Right atrium auricular region (tissue), 2 donors: Measurements from ENCODE around the gene IL23R. TPM values are rescaled to one million over a fixed set of nuclear protein-coding genes. Genes with fewer than 3 reads are reported as not detected.

Experiments used
- DNase-seq: peaks from one replicate; pipeline ENCODE4 v3.0.0-alpha.2; 2019; ENCODE audit warnings: low spot score
- H3K27ac ChIP-seq, 2 donors: fragments of 200-600 bp; sonication (generic); 1 replicate in 1 of 2; 2 replicates in 1 of 2; pipeline ENCODE4 v1.5.1; 2016 to 2019
- H3K27me3 ChIP-seq, 2 donors: fragments of 200-600 bp; sonication (generic); one replicate each; pipeline versions ENCODE4 v1.5.1 to v1.6.0; 2017 to 2019
- H3K36me3 ChIP-seq: fragments of 200-600 bp; sonication (generic); one replicate; pipeline ENCODE4 v1.5.1; 2016
- H3K4me1 ChIP-seq, 2 donors: fragments of 200-600 bp; sonication (generic); one replicate each; pipeline versions ENCODE4 v1.5.1 to v1.6.0; 2017 to 2019
- H3K4me3 ChIP-seq, 2 donors: fragments of 200-600 bp; sonication (generic); 1 replicate in 1 of 2; 2 replicates in 1 of 2; pipeline ENCODE4 v1.5.1; 2017 to 2019; ENCODE audit warnings: mild to moderate bottlenecking in 1 of 2, moderate library complexity in 1 of 2
- H3K9me3 ChIP-seq, 2 donors: fragments of 200-600 bp; sonication (generic); one replicate each; pipeline ENCODE4 v1.5.1; 2019
- total RNA-seq, 2 donors: library from RNA; depleted of rRNA; stranded (reverse); fragments of >200 nt; gene quantifications; one replicate each; pipeline ENCODE4 v1.1.0, GENCODE V29; 2016
- TF ChIP-seq, protein P1 (sequence below), 2 donors: fragments of 200-600 bp; sonication (generic); IDR thresholded peaks; one replicate each; pipeline ENCODE4 v1.5.1; 2019; ENCODE audit warnings: antibody characterized with exemption in 2 of 2

The IL23R gene
- total RNA-seq, 2 donors from 2014 or later = not detected

- no peaks in the 10 kb centered on the region for H3K4me1 ChIP-seq
- no peak overlapping the region for H3K27ac ChIP-seq
- TF ChIP-seq, protein P1, sequence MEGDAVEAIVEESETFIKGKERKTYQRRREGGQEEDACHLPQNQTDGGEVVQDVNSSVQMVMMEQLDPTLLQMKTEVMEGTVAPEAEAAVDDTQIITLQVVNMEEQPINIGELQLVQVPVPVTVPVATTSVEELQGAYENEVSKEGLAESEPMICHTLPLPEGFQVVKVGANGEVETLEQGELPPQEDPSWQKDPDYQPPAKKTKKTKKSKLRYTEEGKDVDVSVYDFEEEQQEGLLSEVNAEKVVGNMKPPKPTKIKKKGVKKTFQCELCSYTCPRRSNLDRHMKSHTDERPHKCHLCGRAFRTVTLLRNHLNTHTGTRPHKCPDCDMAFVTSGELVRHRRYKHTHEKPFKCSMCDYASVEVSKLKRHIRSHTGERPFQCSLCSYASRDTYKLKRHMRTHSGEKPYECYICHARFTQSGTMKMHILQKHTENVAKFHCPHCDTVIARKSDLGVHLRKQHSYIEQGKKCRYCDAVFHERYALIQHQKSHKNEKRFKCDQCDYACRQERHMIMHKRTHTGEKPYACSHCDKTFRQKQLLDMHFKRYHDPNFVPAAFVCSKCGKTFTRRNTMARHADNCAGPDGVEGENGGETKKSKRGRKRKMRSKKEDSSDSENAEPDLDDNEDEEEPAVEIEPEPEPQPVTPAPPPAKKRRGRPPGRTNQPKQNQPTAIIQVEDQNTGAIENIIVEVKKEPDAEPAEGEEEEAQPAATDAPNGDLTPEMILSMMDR (IDR thresholded peaks at IDR 0.05) = no peak
- no peaks in the 10 kb centered on the region for H3K36me3 ChIP-seq
- no peak for DNase-seq
- no peak overlapping the region for H3K4me3 ChIP-seq
- no peaks in the 10 kb centered on the region for H3K27me3 ChIP-seq
- no peaks in the 10 kb centered on the region for H3K9me3 ChIP-seq
Measured at GRCh38 chr1:67174716-67175284, 8.5 kb downstream of the IL23R start.

DNA sequence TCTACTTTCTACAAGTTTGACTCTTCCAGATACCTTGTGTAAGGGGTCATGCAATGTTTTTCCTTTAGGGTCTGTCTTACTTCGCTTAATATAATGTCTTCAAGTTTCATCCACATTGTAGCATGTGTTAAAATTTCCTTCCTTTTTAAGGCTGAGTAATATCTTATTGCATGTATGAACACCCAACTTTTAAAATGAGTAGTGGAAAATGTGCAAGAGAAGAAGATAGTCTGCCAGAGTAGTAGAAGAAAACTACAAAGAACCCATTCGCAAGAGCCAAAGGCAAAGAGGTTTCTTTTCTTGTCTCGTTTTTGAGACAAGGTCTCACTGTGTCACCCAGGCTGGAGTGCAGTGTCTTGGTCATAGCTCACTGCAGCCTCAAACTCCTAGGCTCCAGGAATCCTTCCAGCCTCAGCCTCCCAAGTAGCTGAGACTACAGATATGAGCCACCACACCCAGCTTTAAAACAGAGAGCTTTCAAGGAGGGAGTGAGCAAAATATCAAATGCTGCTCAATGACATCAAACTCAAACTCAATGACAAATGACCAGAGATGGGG lies 9.4 kb downstream of the IL23R start:
- H3K27me3 ChIP-seq = no peaks in the 10 kb centered on the region
- TF ChIP-seq, protein P1 (IDR thresholded peaks at IDR 0.05) = no peak
- H3K4me1 ChIP-seq = no peaks in the 10 kb centered on the region
- H3K4me3 ChIP-seq = no peak overlapping the region
- no peaks in the 10 kb centered on the region for H3K9me3 ChIP-seq
- no peak for DNase-seq
- H3K36me3 ChIP-seq = no peaks in the 10 kb centered on the region
- H3K27ac ChIP-seq = no peak overlapping the region

GRCh38 chr1:67184838-67185421 lies 18.7 kb downstream of the IL23R start:
- H3K4me1 ChIP-seq = no peaks in the 10 kb centered on the region
- H3K36me3 ChIP-seq = no peaks in the 10 kb centered on the region
- H3K4me3 ChIP-seq = no peak overlapping the region
- H3K9me3 ChIP-seq = no peaks in the 10 kb centered on the region
- TF ChIP-seq, protein P1 (IDR thresholded peaks at IDR 0.05) = no peak
- no peaks in the 10 kb centered on the region for H3K27me3 ChIP-seq
- no peak overlapping the region for H3K27ac ChIP-seq
- DNase-seq = no peak

GRCh38 chr1:67188137-67188536 lies 21.9 kb downstream of the IL23R start:
- DNase-seq = no peak
- no peaks in the 10 kb centered on the region for H3K27me3 ChIP-seq
- TF ChIP-seq, protein P1 (IDR thresholded peaks at IDR 0.05) = no peak
- no peaks in the 10 kb centered on the region for H3K9me3 ChIP-seq
- H3K4me1 ChIP-seq = no peaks in the 10 kb centered on the region
- no peak overlapping the region for H3K4me3 ChIP-seq
- no peaks in the 10 kb centered on the region for H3K36me3 ChIP-seq
- no peak overlapping the region for H3K27ac ChIP-seq

DNA sequence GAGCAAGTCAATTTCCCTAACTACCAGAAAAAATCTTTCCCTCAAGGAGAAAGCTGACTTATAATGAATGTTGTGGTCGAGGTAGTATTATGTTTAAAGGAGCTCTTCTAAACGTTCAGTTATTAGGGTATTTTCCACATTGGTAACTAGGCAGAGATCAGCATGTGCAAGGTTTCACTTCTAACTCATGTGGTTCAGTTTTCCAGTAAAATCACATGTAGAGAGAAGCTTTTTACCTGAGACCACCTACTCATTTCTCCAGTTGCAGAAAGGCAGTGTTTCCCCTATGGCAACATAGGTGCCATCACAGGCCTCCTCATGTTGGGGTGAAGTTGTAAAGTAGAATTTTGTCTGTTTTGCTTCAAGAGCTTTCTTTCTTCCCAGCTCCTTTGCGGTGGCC lies 23.7 kb downstream of the IL23R start:
- TF ChIP-seq, protein P1 (IDR thresholded peaks at IDR 0.05) = no peak
- Histone ChIP-seq H3K9me3 (no peaks in the 10 kb centered on the region), H3K4me3 (no peak overlapping the region), H3K27ac (no peak overlapping the region), H3K4me1 (no peaks in the 10 kb centered on the region), H3K36me3 (no peaks in the 10 kb centered on the region), H3K27me3 (no peaks in the 10 kb centered on the region)
- no peak for DNase-seq
